ENCODE results near the gene POLR1A.

The POLR1A gene

DNA sequence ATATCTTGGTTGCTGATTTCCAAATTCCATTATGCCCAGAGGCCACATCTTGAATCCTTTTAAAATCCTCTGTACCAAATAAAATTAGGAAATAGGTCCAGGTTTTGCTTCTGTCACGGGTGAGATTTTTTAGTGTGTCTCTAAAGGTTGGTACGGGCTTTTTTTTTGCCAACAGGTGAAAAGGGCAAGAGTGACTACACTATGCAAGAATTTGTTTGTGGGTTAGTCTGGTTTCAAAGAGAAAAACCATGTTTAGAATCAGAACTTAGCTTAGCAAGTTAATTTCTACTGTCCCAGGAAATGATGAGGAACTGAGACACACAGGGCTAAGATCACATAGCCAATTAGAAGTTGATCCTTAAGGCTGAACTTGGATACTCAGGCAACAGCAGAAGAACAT lies 41.7 kb downstream of the POLR1A start:
- no peak for ATAC-seq

- no peak for ATAC-seq
Observed at GRCh38 chr2:86062043-86062442, 43.6 kb downstream of the POLR1A start.

GRCh38 chr2:86056590-86057331 lies 48.9 kb downstream of the POLR1A start:
- no peak for ATAC-seq

DNA sequence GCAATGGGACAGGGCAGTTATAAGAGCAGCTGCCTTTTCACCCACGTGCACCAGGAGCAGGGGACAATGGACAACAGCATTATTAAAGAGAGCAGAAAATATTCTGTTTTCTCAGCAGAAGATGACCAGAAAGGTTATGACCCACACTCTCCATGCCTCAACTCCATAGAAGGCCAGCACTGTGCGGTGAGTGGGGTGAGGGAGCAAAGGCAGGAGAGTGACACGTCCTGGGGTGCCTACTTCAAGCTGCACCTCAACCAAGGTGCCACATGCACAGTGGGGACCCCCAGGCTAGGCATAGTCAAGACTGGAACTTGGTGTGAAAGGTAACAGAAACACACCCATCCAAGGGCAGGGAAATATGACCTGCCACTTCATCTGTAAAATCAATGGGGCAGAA lies 50.4 kb downstream of the POLR1A start:
- ATAC-seq, result no peak

DNA sequence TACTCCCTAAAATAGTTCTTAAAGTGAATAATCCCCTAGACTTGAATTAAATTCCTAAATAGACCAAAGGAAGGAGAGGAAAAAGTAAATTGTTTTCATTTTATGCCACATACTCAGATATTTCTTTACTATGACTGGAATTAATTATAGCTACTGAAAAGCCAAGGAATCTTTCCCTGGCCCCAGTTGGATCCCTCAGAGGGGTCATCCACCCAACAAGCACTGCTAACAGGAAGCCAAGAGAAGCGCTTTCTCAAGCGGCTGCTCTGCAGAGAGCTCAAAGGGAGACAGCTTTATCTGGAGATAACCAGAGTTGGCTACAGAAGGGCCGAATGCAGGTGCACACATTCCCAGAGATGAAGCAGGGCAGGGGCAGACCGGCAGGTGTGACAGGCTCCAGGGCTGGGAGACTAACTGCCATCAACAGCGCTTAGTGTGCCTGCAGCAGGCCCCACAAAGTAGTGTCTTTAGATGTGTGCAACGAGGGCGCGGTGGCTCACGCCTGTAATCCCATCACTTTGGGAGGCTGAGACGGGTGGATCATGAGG lies 51.1 kb downstream of the POLR1A start:
- ATAC-seq, result no peak

DNA sequence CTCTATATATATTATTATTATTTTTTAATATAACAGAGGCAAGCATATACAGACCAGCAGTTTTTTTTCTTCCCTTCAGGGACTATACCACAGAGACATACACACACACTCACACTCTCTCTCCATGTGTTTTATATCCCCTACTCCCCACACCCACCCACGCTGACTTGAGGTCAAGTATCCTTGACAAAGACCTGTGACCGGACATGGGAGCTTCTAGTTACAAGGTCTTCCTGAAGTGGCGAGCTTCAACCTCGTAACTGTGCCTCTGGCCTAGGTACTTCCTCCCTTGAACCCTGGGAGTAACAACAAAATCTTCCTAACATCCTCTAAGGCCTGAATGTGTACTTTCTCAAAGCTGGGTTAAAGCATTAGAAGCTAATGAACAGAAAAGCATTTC lies 52.5 kb downstream of the POLR1A start:
- no peak for ATAC-seq

DNA sequence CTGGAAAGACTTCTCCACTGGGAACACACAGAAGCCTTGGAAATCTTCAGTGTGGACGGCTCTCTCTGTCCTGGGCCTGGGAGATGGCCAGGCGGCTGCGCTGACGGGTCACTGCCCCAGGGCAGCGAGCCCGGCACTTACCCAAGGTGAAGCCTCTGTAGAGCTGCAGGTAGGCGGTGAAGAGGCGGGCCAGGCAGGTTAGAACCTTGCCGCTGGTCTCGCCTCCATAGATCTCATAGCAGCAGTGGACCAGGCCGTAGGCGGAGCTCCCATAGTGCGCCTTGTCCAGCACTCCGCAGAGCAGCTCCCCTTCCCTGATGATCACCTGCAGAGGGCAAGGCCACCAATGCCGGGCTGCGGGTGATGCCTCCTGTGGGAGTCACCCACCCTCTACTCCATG lies 53.0 kb downstream of the POLR1A start:
- no peak for ATAC-seq

DNA sequence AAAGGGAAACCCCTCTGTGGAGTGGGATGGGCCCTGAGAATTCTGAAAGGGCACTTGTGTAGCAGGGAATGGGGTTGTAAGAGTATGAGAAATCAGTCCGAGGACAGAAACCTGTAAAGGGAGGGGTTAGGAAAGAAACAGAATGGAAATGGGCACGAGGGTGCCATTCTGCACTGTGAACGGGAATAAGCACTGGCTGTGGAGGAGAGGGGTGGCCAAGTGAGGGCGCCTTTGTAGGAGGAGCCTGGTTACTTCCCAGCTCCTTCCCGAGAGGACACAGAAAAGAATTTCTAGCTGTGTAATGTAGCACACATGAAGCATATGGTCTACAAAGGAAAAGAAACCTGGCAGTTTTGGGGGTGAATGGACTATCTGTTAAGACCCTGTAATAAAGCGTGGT lies 53.4 kb downstream of the POLR1A start:
- ATAC-seq, result no peak

DNA sequence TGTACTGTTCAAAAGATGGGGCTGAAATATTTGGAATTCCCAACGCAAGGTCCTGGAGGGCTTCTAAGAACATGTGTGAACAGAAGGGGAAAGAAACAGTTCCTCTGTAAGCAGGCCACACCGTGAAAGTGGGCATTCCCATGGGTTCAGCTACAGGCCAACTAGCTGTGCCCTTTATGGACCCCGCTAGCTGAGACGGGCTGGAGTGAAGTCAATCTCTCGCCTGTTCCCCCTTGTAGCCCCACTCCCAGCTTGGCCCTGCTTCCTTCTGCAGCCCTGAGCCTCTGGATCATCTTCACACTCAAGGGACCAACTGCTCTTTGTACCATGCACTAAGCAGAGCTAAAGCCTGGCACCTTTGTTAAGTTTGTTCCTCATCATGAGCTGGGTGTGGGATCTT lies 55.4 kb downstream of the POLR1A start:
- no peak for ATAC-seq

GRCh38 chr2:86049529-86049928 lies 56.2 kb downstream of the POLR1A start:
- ATAC-seq, result no peak

- ATAC-seq, result no peak
Observed at GRCh38 chr2:86048888-86049287, 56.8 kb downstream of the POLR1A start.

GRCh38 chr2:86048383-86048701 lies 57.3 kb downstream of the POLR1A start:
- no peak for ATAC-seq

DNA sequence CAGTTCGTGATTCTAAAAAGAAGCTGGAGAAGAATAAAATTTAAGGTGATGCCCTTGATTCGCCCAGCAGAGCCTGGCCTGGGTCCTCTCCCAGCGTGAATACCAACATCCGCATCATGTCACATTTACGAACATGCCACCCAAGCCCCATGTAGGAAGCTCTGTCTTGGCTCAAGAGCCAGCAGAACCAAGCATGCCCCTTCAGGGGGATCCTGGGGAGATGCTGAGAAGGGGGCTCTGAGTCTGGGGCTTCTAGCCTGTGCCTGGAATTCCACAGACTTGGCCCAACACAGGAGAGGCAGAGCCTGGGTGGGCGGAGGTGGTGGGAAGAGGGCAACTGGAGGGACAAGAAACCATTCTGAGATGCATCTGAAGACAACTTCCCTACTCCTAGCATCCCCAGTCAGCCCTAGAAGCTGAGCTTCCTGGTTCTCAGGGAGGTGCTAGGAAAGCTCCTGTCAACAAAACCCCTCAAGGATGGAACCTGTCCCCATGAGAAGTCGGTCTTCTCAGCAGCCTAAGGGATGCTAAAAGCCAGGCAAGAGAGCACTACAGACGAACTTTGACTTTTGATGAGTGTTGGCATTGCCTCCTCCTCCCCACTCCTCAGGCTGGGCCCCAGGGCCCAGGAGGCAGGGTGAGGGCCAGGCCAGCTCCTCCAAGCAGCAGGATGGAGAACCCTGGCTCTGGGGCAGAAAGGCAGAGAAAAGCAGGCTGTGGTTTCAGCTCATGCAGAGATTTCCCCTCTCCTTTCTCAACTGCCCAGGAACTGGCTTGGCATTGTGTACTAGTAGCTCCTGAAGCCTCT lies 57.9 kb downstream of the POLR1A start:
- no peak for ATAC-seq

DNA sequence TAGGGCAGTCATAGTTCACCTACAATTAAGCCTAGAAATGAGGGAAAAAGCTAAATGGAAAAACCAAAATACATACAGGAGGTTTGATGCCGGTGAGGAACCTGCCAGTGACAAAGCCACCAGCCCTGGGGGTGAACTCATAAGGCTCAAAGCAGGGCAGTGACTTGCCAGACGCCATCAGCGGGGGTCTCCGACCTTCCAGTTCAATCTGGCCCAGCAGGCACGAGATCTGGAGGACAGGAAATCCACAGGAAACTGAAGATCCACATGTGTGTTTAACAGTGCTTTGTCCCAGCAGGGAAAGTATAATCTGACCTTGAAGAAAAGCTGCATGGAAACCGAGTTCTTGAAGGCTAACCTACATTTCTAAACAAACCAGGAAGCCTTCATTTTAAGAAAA lies 60.1 kb downstream of the POLR1A start:
- ATAC-seq, result no peak

GRCh38 chr2:86044614-86045013 lies 61.1 kb downstream of the POLR1A start:
- no peak for ATAC-seq

- ATAC-seq, result no peak
Observed at GRCh38 chr2:86044045-86044444, 61.6 kb downstream of the POLR1A start.

- no peak for ATAC-seq
Observed at GRCh38 chr2:86042256-86043168, 63.2 kb downstream of the POLR1A start.

- ATAC-seq, result no peak
Observed at GRCh38 chr2:86039963-86040655, 65.6 kb downstream of the POLR1A start.

- ATAC-seq, result no peak
Observed at GRCh38 chr2:86039178-86039962, 66.3 kb downstream of the POLR1A start.

GRCh38 chr2:86038291-86039081 lies 67.2 kb downstream of the POLR1A start:
- ATAC-seq, result peak; percentile 34 to 45

DNA sequence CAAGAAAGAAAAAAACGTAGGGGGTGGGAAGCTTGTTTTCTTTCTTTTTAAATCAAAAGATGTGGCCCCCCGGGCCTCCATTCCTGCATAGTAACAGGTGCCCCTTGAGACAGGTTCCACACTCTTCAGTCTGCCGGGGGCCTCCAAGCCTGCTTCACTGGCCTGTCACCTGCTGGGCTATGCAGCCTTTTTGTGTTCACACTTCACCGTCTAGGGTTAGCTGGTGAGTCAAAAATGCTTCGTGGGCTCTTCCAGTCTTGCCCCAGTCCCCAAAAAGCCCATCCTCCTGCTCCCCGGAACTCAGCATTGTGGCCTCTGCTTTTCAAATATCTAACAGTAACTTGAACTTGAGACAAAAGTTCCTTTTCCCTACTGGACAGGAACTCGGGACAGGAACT lies 67.9 kb downstream of the POLR1A start:
- no peak for ATAC-seq
